Right atrium auricular region (tissue), 2 donors: Measurements from ENCODE around the gene KRT17. TPM values are rescaled to one million over a fixed set of nuclear protein-coding genes. Genes with fewer than 3 reads are reported as not detected.
"Not testable (repeated sequence)": the region's sequence is repeated elsewhere in the genome, so short reads cannot be mapped to it uniquely, and the experiment has no call there.

ENCODE experiments used
- DNase-seq: peaks from one replicate; pipeline ENCODE4 v3.0.0-alpha.2; 2019; ENCODE audit warnings: low spot score
- H3K27ac ChIP-seq, 2 donors: fragments of 200-600 bp; sonication (generic); 1 replicate in 1 of 2; 2 replicates in 1 of 2; pipeline ENCODE4 v1.5.1; 2016 to 2019
- H3K27me3 ChIP-seq, 2 donors: fragments of 200-600 bp; sonication (generic); one replicate each; pipeline versions ENCODE4 v1.5.1 to v1.6.0; 2017 to 2019
- H3K36me3 ChIP-seq: fragments of 200-600 bp; sonication (generic); one replicate; pipeline ENCODE4 v1.5.1; 2016
- H3K4me1 ChIP-seq, 2 donors: fragments of 200-600 bp; sonication (generic); one replicate each; pipeline versions ENCODE4 v1.5.1 to v1.6.0; 2017 to 2019
- H3K4me3 ChIP-seq, 2 donors: fragments of 200-600 bp; sonication (generic); 1 replicate in 1 of 2; 2 replicates in 1 of 2; pipeline ENCODE4 v1.5.1; 2017 to 2019; ENCODE audit warnings: mild to moderate bottlenecking in 1 of 2, moderate library complexity in 1 of 2
- H3K9me3 ChIP-seq, 2 donors: fragments of 200-600 bp; sonication (generic); one replicate each; pipeline ENCODE4 v1.5.1; 2019
- CTCF ChIP-seq, 2 donors: fragments of 200-600 bp; sonication (generic); IDR thresholded peaks; one replicate each; pipeline ENCODE4 v1.5.1; 2019; ENCODE audit warnings: antibody characterized with exemption in 2 of 2
- total RNA-seq, 2 donors: library from RNA; depleted of rRNA; stranded (reverse); fragments of >200 nt; gene quantifications; one replicate each; pipeline ENCODE4 v1.1.0, GENCODE V29; 2016

Gene KRT17
- total RNA-seq, 2 donors from 2014 or later, result not detected

GRCh38 chr17:41620583-41621434, 3.6 kb downstream of the KRT17 start:
- no peak for TF ChIP-seq CTCF (IDR thresholded peaks at IDR 0.05)
- no peaks in the 10 kb centered on the region for H3K4me1 ChIP-seq

GRCh38 chr17:41619927-41620582, 4.3 kb downstream of the KRT17 start:
- not testable (repeated sequence) for H3K4me3 ChIP-seq, DNase-seq, H3K9me3 ChIP-seq, H3K4me1 ChIP-seq, H3K27me3 ChIP-seq, H3K36me3 ChIP-seq, H3K27ac ChIP-seq

More at GRCh38 chr17:41620583-41621434, 3.6 kb downstream of the KRT17 start:
- Histone ChIP-seq H3K27ac (no peak overlapping the region), H3K27me3 (no peaks in the 10 kb centered on the region), H3K4me3 (no peak overlapping the region), H3K36me3 (no peaks in the 10 kb centered on the region), H3K9me3 (no peaks in the 10 kb centered on the region)
- DNase-seq, result no peak

DNA sequence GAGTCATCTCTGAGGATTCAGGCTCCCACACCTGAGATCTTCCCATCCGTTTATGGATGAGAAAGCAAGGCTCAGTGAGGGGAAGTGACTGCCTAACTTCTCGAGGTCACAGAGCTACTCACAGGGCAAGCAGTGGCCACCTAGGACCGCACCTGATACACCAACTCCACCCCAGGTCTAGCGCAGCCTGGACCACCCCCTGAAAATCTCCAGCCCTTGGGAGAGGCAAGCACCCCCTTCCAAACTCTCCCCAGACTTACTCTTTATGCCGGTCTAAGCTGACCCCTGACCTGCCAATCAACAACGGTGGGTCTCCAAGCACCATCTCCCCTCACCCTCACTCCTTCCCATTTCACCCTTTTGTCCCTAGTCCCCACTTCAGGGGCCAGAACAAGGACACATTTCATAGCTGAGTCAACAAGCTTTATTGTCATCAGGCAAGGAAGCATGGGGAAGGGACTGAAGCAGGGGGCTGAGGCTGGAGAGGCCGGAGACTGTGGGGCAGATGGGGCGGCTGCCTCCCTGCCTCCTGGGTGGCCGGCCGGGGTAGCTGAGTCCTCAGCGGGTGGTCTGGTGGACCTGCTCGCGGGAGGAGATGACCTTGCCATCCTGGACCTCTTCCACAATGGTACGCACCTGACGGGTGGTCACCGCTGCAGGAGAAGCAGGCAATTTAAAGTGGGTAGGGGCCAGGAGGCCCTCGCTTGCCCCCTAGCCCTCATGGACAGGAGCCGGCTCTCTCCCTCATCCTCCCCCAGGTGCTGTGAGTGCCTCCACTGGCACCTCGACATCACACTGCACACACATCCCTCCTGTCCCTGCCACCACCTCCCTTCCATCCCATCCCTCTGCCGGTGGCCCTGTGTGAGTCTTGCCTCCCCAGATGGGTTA, 5.1 kb downstream of the KRT17 start:
- H3K4me1 ChIP-seq, result no peaks in the 10 kb centered on the region
- DNase-seq, result no peak
- H3K4me3 ChIP-seq, result no peak overlapping the region
- TF ChIP-seq CTCF (IDR thresholded peaks at IDR 0.05), result no peak
- H3K27ac ChIP-seq, result no peak overlapping the region
- H3K9me3 ChIP-seq, result no peaks in the 10 kb centered on the region
- no peaks in the 10 kb centered on the region for H3K36me3 ChIP-seq
- H3K27me3 ChIP-seq, result no peaks in the 10 kb centered on the region

DNA sequence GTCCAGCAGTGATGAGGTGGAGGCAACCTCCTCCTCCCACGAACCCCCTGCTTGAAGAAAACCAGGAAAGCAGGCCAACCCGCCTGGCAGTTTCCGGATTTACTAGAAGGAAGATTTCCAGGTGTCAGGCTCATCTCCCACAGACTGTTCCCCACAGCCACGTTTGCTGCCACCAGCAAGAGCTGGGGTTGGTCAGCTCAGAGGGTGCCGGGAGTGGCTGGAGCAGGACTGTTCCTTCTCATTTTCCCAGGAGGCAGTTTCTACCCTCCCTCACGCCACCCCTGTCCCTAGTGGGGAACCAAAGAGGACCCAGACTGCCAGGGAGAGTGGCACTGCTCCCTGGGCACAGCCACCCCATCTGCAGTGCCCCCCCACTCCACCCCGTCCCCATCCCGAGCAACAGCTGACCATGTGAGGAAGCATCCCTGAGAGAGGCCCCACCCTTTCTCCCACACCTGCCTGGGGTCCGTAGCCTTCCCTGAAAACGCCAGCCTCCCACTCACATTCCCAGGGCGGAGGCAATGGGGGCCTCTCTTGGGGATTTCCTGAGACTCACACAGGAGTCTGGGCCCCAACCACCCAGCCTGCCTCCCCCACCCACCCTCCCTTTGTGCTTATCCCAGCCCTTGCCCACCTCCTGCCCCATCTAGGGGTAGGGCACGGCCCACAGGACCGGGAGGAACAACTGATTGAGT, 5.9 kb downstream of the KRT17 start:
- no peaks in the 10 kb centered on the region for H3K4me1 ChIP-seq
- DNase-seq, result no peak
- H3K9me3 ChIP-seq, result no peaks in the 10 kb centered on the region
- no peak overlapping the region for H3K27ac ChIP-seq
- no peaks in the 10 kb centered on the region for H3K27me3 ChIP-seq
- no peak for TF ChIP-seq CTCF (IDR thresholded peaks at IDR 0.05)
- H3K4me3 ChIP-seq, result no peak overlapping the region
- H3K36me3 ChIP-seq, result no peaks in the 10 kb centered on the region

- Histone ChIP-seq H3K36me3 (no peaks in the 10 kb centered on the region), H3K27ac (no peak overlapping the region), H3K9me3 (no peaks in the 10 kb centered on the region), H3K27me3 (no peaks in the 10 kb centered on the region), H3K4me1 (no peaks in the 10 kb centered on the region), H3K4me3 (no peak overlapping the region)
- DNase-seq, result no peak
- no peak for TF ChIP-seq CTCF (IDR thresholded peaks at IDR 0.05)
These were observed 6.7 kb downstream of the KRT17 start for GRCh38 chr17:41617698-41618097.
